IMR-90 (cell line): Measurements from ENCODE around the gene DCC. TPM values are rescaled to one million over a fixed set of nuclear protein-coding genes. Genes with fewer than 3 reads are reported as not detected.

Experiments used
- ATAC-seq: fragments of 200-7000 bp; cut with Tn5 transposase; 2 replicates; pipeline ENCODE4 v1.9.1; 2020; ENCODE audit warnings: low read depth, mild to moderate bottlenecking, moderate library complexity
- BruUV-seq: library from RNA; stranded (reverse); fragments of 400-500 nt; replicated peaks from 2 replicates; lab custom pipeline; 2021; lab: Mats Ljungman, UMichigan
- CTCF ChIA-PET: fragments of 300-600 bp; formaldehyde crosslinking; extraction: SDS; loops from one replicate; lab custom pipeline; 2021; ENCODE audit warnings: antibody characterized with exemption; lab: Yijun Ruan, JAX
- POLR2A ChIA-PET: fragments of 300-600 bp; sonication (Branson Sonifier 250); formaldehyde crosslinking; loops from one replicate; lab custom pipeline; 2022; ENCODE audit warnings: antibody characterized with exemption; ENCODE audit not compliant: unreplicated experiment; lab: Charles Lee
- DNase-seq: peaks from one replicate; pipeline ENCODE4 v3.0.0; 2013
- H2AFZ ChIP-seq: replicated peaks from 2 replicates; pipeline ENCODE3; 2013; ENCODE audit warnings: low read length, mild to moderate bottlenecking; ENCODE audit not compliant: poor library complexity
- H2AK5ac ChIP-seq: 2 replicates; pipeline ENCODE4 v1.6.1; 2013; ENCODE audit warnings: low read depth, low read length, inconsistent platforms
- H2AK9ac ChIP-seq: replicated peaks from 2 replicates; pipeline ENCODE3; 2013; ENCODE audit warnings: mild to moderate bottlenecking, low read depth, low read length, moderate library complexity; ENCODE audit not compliant: poor library complexity
- H2BK120ac ChIP-seq: 2 replicates; pipeline ENCODE4 v1.6.1; 2013; ENCODE audit warnings: low read depth, low read length, inconsistent platforms
- H2BK15ac ChIP-seq: 3 replicates; pipeline ENCODE4 v1.6.1; 2013; ENCODE audit warnings: low read depth, low read length, inconsistent platforms
- H2BK20ac ChIP-seq: 2 replicates; pipeline ENCODE4 v1.6.1; 2013; ENCODE audit warnings: low read depth, mild to moderate bottlenecking, inconsistent platforms, low read length, moderate library complexity
- H2BK5ac ChIP-seq: 2 replicates; pipeline ENCODE4 v1.6.1; 2013; ENCODE audit warnings: mild to moderate bottlenecking, low read depth, low read length, inconsistent platforms; ENCODE audit not compliant: poor library complexity, severe bottlenecking
- H3K14ac ChIP-seq: replicated peaks from 2 replicates; pipeline ENCODE4 v1.6.1; 2013; ENCODE audit warnings: low read depth, low read length, inconsistent platforms
- H3K18ac ChIP-seq: 2 replicates; pipeline ENCODE4 v1.6.1; 2013; ENCODE audit warnings: low read depth, low read length, control low read depth
- H3K23ac ChIP-seq: 2 replicates; pipeline ENCODE4 v1.6.1; 2013; ENCODE audit warnings: low read depth, low read length, inconsistent platforms
- H3K27ac ChIP-seq: 2 replicates; pipeline ENCODE4 v1.5.1; 2013; ENCODE audit warnings: mild to moderate bottlenecking, control low read depth, low read length; ENCODE audit not compliant: insufficient read depth
- H3K27me3 ChIP-seq: 2 replicates; pipeline ENCODE4 v1.6.1; 2013; ENCODE audit warnings: low read length; ENCODE audit not compliant: control insufficient read depth, insufficient read depth
- H3K36me3 ChIP-seq: 2 replicates; pipeline ENCODE4 v1.6.1; 2013; ENCODE audit warnings: low read length, mixed read lengths; ENCODE audit not compliant: control insufficient read depth, insufficient read depth
- H3K4ac ChIP-seq: 2 replicates; pipeline ENCODE4 v1.6.1; 2013; ENCODE audit warnings: low read depth, low read length, inconsistent platforms
- H3K4me1 ChIP-seq: 2 replicates; pipeline ENCODE4 v1.6.1; 2013; ENCODE audit warnings: low read length, mixed read lengths; ENCODE audit not compliant: control insufficient read depth, insufficient read depth
- H3K4me2 ChIP-seq: 2 replicates; pipeline ENCODE4 v1.6.1; 2013; ENCODE audit warnings: low read depth, mild to moderate bottlenecking, control low read depth, low read length, moderate library complexity
- H3K4me3 ChIP-seq: 2 replicates; pipeline ENCODE4 v1.5.1; 2013; ENCODE audit warnings: low read depth, mild to moderate bottlenecking, control low read depth, low read length, moderate library complexity; ENCODE audit not compliant: insufficient read depth
- H3K56ac ChIP-seq: 2 replicates; pipeline ENCODE4 v1.6.1; 2013; ENCODE audit warnings: low read length, inconsistent platforms; ENCODE audit not compliant: insufficient read depth; ENCODE audit errors: extremely low read depth
- H3K79me1 ChIP-seq, 2 experiments: 2 replicates each; pipeline ENCODE4 v1.6.1; 2013; ENCODE audit warnings: low read length in 2 of 2, inconsistent platforms in 1 of 2, low read depth in 1 of 2
- H3K9ac ChIP-seq: 2 replicates; pipeline ENCODE4 v1.6.1; 2013; ENCODE audit warnings: low read depth, low read length, control low read depth
- H3K9me1 ChIP-seq: 2 replicates; pipeline ENCODE4 v1.6.1; 2013; ENCODE audit warnings: low read length, inconsistent platforms; ENCODE audit not compliant: insufficient read depth
- H3K9me3 ChIP-seq: 2 replicates; pipeline ENCODE4 v1.6.1; 2013; ENCODE audit warnings: low read length; ENCODE audit not compliant: control insufficient read depth, insufficient read depth
- H4K20me1 ChIP-seq: 2 replicates; pipeline ENCODE4 v1.6.1; 2013; ENCODE audit warnings: low read length, inconsistent platforms; ENCODE audit not compliant: insufficient read depth
- H4K5ac ChIP-seq: 2 replicates; pipeline ENCODE4 v1.6.1; 2013; ENCODE audit warnings: mild to moderate bottlenecking, low read depth, low read length, control low read depth
- H4K8ac ChIP-seq, 2 experiments: 2 replicates each; pipeline ENCODE4 v1.6.1; 2013; ENCODE audit warnings: low read depth in 2 of 2, low read length in 2 of 2, control low read depth in 1 of 2, inconsistent platforms in 1 of 2
- H4K91ac ChIP-seq: 2 replicates; pipeline ENCODE4 v1.6.1; 2013; ENCODE audit warnings: low read depth, low read length, inconsistent platforms; ENCODE audit not compliant: insufficient read depth
- BHLHE40 ChIP-seq: fragments of 150-350 bp; IDR thresholded peaks from 2 replicates; pipeline ENCODE4 v1.6.1; 2016; ENCODE audit warnings: mild to moderate bottlenecking, low read depth, low read length
- CEBPB ChIP-seq: IDR thresholded peaks from 2 replicates; pipeline ENCODE4 v1.6.1; 2012; ENCODE audit warnings: low read depth, low read length, improper control_type of control experiment
- CHD1 ChIP-seq: IDR thresholded peaks from 2 replicates; pipeline ENCODE4 v1.6.1; 2012; ENCODE audit warnings: low read depth, low read length, improper control_type of control experiment
- CTCF ChIP-seq: conservative IDR thresholded peaks from 2 replicates; pipeline ENCODE4 v1.5.1; 2012; ENCODE audit warnings: mild to moderate bottlenecking, low read depth, low read length, improper control_type of control experiment
- ELK1 ChIP-seq: fragments of 150-350 bp; IDR thresholded peaks from 2 replicates; pipeline ENCODE4 v1.6.1; 2016; ENCODE audit warnings: low read depth, mild to moderate bottlenecking, low read length, moderate library complexity, borderline replicate concordance
- MAZ ChIP-seq: IDR thresholded peaks from 2 replicates; pipeline ENCODE4 v1.6.1; 2012; ENCODE audit warnings: low read depth, mild to moderate bottlenecking, low read length, improper control_type of control experiment, moderate library complexity, borderline replicate concordance
- RAD21 ChIP-seq: IDR thresholded peaks from 2 replicates; pipeline ENCODE4 v1.6.1; 2012; ENCODE audit warnings: low read length, improper control_type of control experiment
- RCOR1 ChIP-seq: IDR thresholded peaks from 2 replicates; pipeline ENCODE4 v1.6.1; 2012; ENCODE audit warnings: mild to moderate bottlenecking, low read length, improper control_type of control experiment; ENCODE audit not compliant: insufficient replicate concordance
- SMC3 ChIP-seq: fragments of 150-350 bp; IDR thresholded peaks from 2 replicates; pipeline ENCODE4 v1.6.1; 2016; ENCODE audit warnings: low read depth, mild to moderate bottlenecking, antibody characterized with exemption, low read length, moderate library complexity
- WGBS, 2 experiments: methylation state at CpG; one replicate each; pipeline versions ENCODE4 v1.1.5 to v1.1.7; 2013; ENCODE audit warnings: missing lambda C conversion rate in 2 of 2; ENCODE audit not compliant: insufficient read length in 1 of 2; ENCODE audit errors: extremely low coverage in 2 of 2; 5-methylcytosine and 5-hydroxymethylcytosine counted together
- dilution Hi-C: fragments of 300-500 bp; cut with HindIII; formaldehyde crosslinking; loops from one replicate; pipeline ENCODE4 v1.14.3; 2018; ENCODE audit warnings: low sequenced_read_pairs; ENCODE audit not compliant: unreplicated experiment
- in situ Hi-C: fragments of 300-500 bp; cut with MboI; formaldehyde crosslinking; loops from 3 replicates; pipeline ENCODE4 v1.14.3; 2019; ENCODE audit warnings: low sequenced_read_pairs, inconsistent platforms, mixed read lengths
- intact Hi-C: fragments of 100-400 bp; cut with micrococcal nuclease; formaldehyde crosslinking; loops from 2 replicates; pipeline ENCODE4 v1.10.0; 2022
- polyA plus RNA-seq, 3 experiments: library from polyadenylated mRNA; depleted of rRNA; stranded (reverse); fragments of >200 nt; gene quantifications; 2 replicates each; pipeline ENCODE4 v1.2.3, GENCODE V29; 2012; ENCODE audit warnings: low replicate concordance in 1 of 3
- total RNA-seq: library from RNA; depleted of rRNA; stranded (reverse); fragments of >200 nt; gene quantifications from 2 replicates; pipeline ENCODE4 v1.2.3, GENCODE V29; 2012

DCC gene
- total and polyA plus RNA-seq, 2 of the 4 experiments (the other 2 are of a cell fraction), result 0.31 to 0.54 TPM

- Histone ChIP-seq H4K20me1 (no peaks in the 10 kb centered on the region), H2BK5ac (no peak overlapping the region), H3K36me3 (no peaks in the 10 kb centered on the region), H3K27me3 (no peaks in the 10 kb centered on the region), H3K4ac (no peak overlapping the region), H4K91ac (no peak overlapping the region), H3K9ac (no peak overlapping the region), H3K56ac (no peak overlapping the region), H3K18ac (no peak overlapping the region), H3K4me2 (no peak overlapping the region), H3K9me3 (peaks cover 5% of the 10 kb centered on the region; the same call in 1 of the 2 replicates), H3K14ac (no peak overlapping the region), H2AK5ac (no peak overlapping the region), H3K4me3 (no peak overlapping the region), H3K23ac (no peak overlapping the region), H2BK20ac (no peak overlapping the region), H4K5ac (no peak overlapping the region), H3K79me1 (no peaks in the 10 kb centered on the region), H4K8ac (no peak overlapping the region), H2BK15ac (no peak overlapping the region), H2AK9ac (no peak overlapping the region), H3K27ac (no peak overlapping the region), H2AFZ (no peak overlapping the region), H3K9me1 (no peaks in the 10 kb centered on the region), H3K4me1 (no peaks in the 10 kb centered on the region), H2BK120ac (no peak overlapping the region)
- ATAC-seq, result no peak
- in situ Hi-C loops, result no loop called here
- no TSS peak for BruUV-seq
- whole genome bisulfite sequencing, 2 experiments, result no CpG with 5 or more reads among the region's 4 CpGs
- dilution Hi-C loops, result no loop called here
- ChIA-PET POLR2A (no interaction called here), CTCF (no interaction called here)
- DNase-seq, result no peak
- TF ChIP-seq CHD1, result no peak
- TF ChIP-seq RAD21, result no peak
- no peak for TF ChIP-seq MAZ
- TF ChIP-seq RCOR1, result no peak
- TF ChIP-seq ELK1, result no peak
- no peak for TF ChIP-seq CTCF
- no peak for TF ChIP-seq CEBPB
- TF ChIP-seq BHLHE40, result no peak
- no peak for TF ChIP-seq SMC3
- intact Hi-C loops, result no loop called here
Measured at GRCh38 chr18:52652391-52652790, 312.4 kb downstream of the DCC start.
